AG04449 (cell line): ENCODE measurements around the gene CCDC88B.
A peak's percentile ranks its signal among the peaks of the same experiment; 100 is the strongest.

ENCODE experiments used
- CTCF ChIA-PET: fragments of 350-600 bp; formaldehyde crosslinking; extraction: SDS; loops from one replicate; lab custom pipeline; 2021; ENCODE audit warnings: antibody characterized with exemption; lab: Yijun Ruan, JAX
- POLR2A ChIA-PET: fragments of 400-600, 350-600 bp; formaldehyde crosslinking; extraction: SDS; loops from one replicate; lab custom pipeline; 2020; ENCODE audit warnings: antibody characterized with exemption, inconsistent platforms; lab: Yijun Ruan, JAX
- DNase-seq: peaks from one replicate; pipeline ENCODE4 v3.0.0-alpha.2; 2010; ENCODE audit warnings: low read depth, low spot score
- H3K4me3 ChIP-seq: 2 replicates; pipeline ENCODE4 v1.5.1; 2011; ENCODE audit warnings: low read depth, mild to moderate bottlenecking, control low read depth, low read length
- CTCF ChIP-seq: IDR thresholded peaks from one replicate; pipeline ENCODE4 v1.5.1; 2011; ENCODE audit warnings: mild to moderate bottlenecking, moderate library complexity, low read length, control low read depth, inconsistent platforms; ENCODE audit not compliant: insufficient read depth; ENCODE audit errors: missing control alignments

Gene CCDC88B

GRCh38 chr11:64317325-64317960 lies 22.6 kb upstream of the CCDC88B start, which contains the start of gene TRMT112:
Gene TRMT112 (minus strand): TSS chr11:64317559. CDS start chr11:64317526, 33 bp downstream.
- DNase-seq, result peak; percentile 90
- peak within 1 kb of the TSS; percentile 96 for H3K4me3 ChIP-seq
- POLR2A ChIA-PET, result interaction anchor here (0.6 to 1.6 kb wide), 19 partner anchors 9 to 1501 kb away, joined by 3 to 14 read pairs (median 4); partner anchors contain the start of genes ESRRA, GPR137, PPP1R14B and STIP1
- CTCF ChIA-PET, result interaction anchor here (0.6 to 10.4 kb wide), 16 partner anchors 8 to 317 kb away, joined by 3 to 111 read pairs (median 4); partner anchors contain the start of genes CATSPERZ, ESRRA and RPS6KA4
- no peak for TF ChIP-seq CTCF

GRCh38 chr11:64317961-64318765 lies 21.8 kb upstream of the CCDC88B start, which contains the start of gene PRDX5:
Gene PRDX5 (plus strand): TSS chr11:64318121. CDS start chr11:64318216, 95 bp downstream.
- POLR2A ChIA-PET, result interaction anchor here (0.6 to 1.6 kb wide), 19 partner anchors 9 to 1502 kb away, joined by 3 to 14 read pairs (median 4); partner anchors contain the start of genes ESRRA, GPR137, PPP1R14B and STIP1
- peak within 1 kb of the TSS; percentile 96 for H3K4me3 ChIP-seq
- peak; percentile 50 for TF ChIP-seq CTCF
- CTCF ChIA-PET, result interaction anchor here (0.6 to 10.4 kb wide), 16 partner anchors 9 to 317 kb away, joined by 3 to 111 read pairs (median 4); partner anchors contain the start of genes CATSPERZ, ESRRA and RPS6KA4
- DNase-seq, result peak; percentile 59

GRCh38 chr11:64318766-64319761 lies 20.9 kb upstream of the CCDC88B start:
- no peak for TF ChIP-seq CTCF
- ChIA-PET POLR2A (no interaction called here), CTCF (interaction anchor here (1.3 to 10.4 kb wide), 6 partner anchors 13 to 318 kb away, joined by 3 to 111 read pairs (median 5); partner anchors contain the start of genes CATSPERZ and ESRRA)
- no peak for DNase-seq
- H3K4me3 ChIP-seq, result peak overlapping the region; percentile 96

- CTCF ChIA-PET, result interaction anchor here (1.1 to 10.4 kb wide), 3 partner anchors 11 to 35 kb away, joined by 4 to 111 read pairs (median 4); partner anchors contain the start of genes CATSPERZ and ESRRA
- no peak overlapping the region for H3K4me3 ChIP-seq
- TF ChIP-seq CTCF, result no peak
- POLR2A ChIA-PET, result no interaction called here
- no peak for DNase-seq
Measured at GRCh38 chr11:64320556-64320955, 19.4 kb upstream of the CCDC88B start.

- POLR2A ChIA-PET, result no interaction called here
- no peak overlapping the region for H3K4me3 ChIP-seq
- CTCF ChIA-PET, result interaction anchor here (1.3 to 5.2 kb wide), 3 partner anchors 12 to 35 kb away, joined by 3 to 27 read pairs (median 25); no protein-coding TSS in a partner anchor
- no peak for TF ChIP-seq CTCF
- DNase-seq, result no peak
Measured at GRCh38 chr11:64321026-64321425, 19.0 kb upstream of the CCDC88B start.
